PC-3 (cell line): ENCODE measurements around the gene ULK4. TPM values are rescaled to one million over a fixed set of nuclear protein-coding genes. Genes with fewer than 3 reads are reported as not detected.

Source experiments
- ATAC-seq: fragments of 200-7000 bp; cut with Tn5 transposase; 2 replicates; pipeline ENCODE4 v1.9.1; 2020; ENCODE audit warnings: mild to moderate bottlenecking, moderate library complexity
- BruUV-seq: library from RNA; stranded (reverse); fragments of 400-500 nt; replicated peaks from 2 replicates; lab custom pipeline; 2021; lab: Mats Ljungman, UMichigan
- CTCF ChIA-PET: fragments of 300-600 bp; sonication (Branson Sonifier 250); formaldehyde crosslinking; loops from one replicate; lab custom pipeline; 2022; ENCODE audit warnings: antibody characterized with exemption; lab: Charles Lee
- POLR2A ChIA-PET: fragments of 300-600 bp; sonication (Branson Sonifier 250); formaldehyde crosslinking; loops from one replicate; lab custom pipeline; 2022; ENCODE audit warnings: antibody characterized with exemption; ENCODE audit not compliant: unreplicated experiment; lab: Charles Lee
- DNase-seq: peaks from one replicate; pipeline ENCODE4 v3.0.0-alpha.2; 2015
- H2AFZ ChIP-seq: fragments of 300-600 bp; sonication (generic); 2 replicates; pipeline ENCODE4 v1.6.0; 2016; ENCODE audit warnings: antibody characterized with exemption, low read length
- H3F3A ChIP-seq: fragments of 300-600 bp; sonication (generic); one replicate; pipeline ENCODE4 v1.6.0; 2017; ENCODE audit warnings: antibody characterized with exemption, low read length, control low read depth, mild to moderate bottlenecking; ENCODE audit not compliant: unreplicated experiment
- H3K27ac ChIP-seq: fragments of 300-600 bp; sonication (generic); 2 replicates; pipeline ENCODE4 v1.5.1; 2016; ENCODE audit warnings: mild to moderate bottlenecking, low read length
- H3K27me3 ChIP-seq: fragments of 300-600 bp; sonication (generic); 2 replicates; pipeline ENCODE4 v1.6.1; 2016; ENCODE audit warnings: low read length, mixed read lengths
- H3K36me3 ChIP-seq: fragments of 300-600 bp; sonication (generic); 2 replicates; pipeline ENCODE4 v1.6.1; 2016; ENCODE audit warnings: low read depth, mixed run types, low read length, mixed read lengths
- H3K4me1 ChIP-seq: fragments of 300-600 bp; sonication (generic); 2 replicates; pipeline ENCODE4 v1.5.1; 2016; ENCODE audit warnings: low read length; ENCODE audit not compliant: insufficient read depth
- H3K4me2 ChIP-seq: fragments of 300-600 bp; sonication (generic); 2 replicates; pipeline ENCODE4 v1.6.0; 2016; ENCODE audit warnings: low read length
- H3K4me3 ChIP-seq: fragments of 300-600 bp; sonication (generic); 2 replicates; pipeline ENCODE4 v1.5.1; 2016; ENCODE audit warnings: mild to moderate bottlenecking, low read length, mixed read lengths
- H3K79me2 ChIP-seq: fragments of 300-600 bp; sonication (generic); 2 replicates; pipeline ENCODE4 v1.6.1; 2017; ENCODE audit warnings: low read length, mixed read lengths
- H3K9ac ChIP-seq: fragments of 300-600 bp; sonication (generic); 2 replicates; pipeline ENCODE4 v1.6.0; 2016; ENCODE audit warnings: mild to moderate bottlenecking, low read length
- H3K9me2 ChIP-seq: fragments of 300-600 bp; sonication (generic); replicated peaks from 2 replicates; pipeline ENCODE4 v1.6.1; 2016; ENCODE audit warnings: mixed run types, low read length, mixed read lengths
- H3K9me3 ChIP-seq: fragments of 300-600 bp; sonication (generic); 2 replicates; pipeline ENCODE4 v1.6.1; 2016; ENCODE audit warnings: low read length, mixed read lengths
- H4K20me1 ChIP-seq: fragments of 300-600 bp; sonication (generic); 2 replicates; pipeline ENCODE4 v1.6.1; 2016; ENCODE audit warnings: low read length, mixed read lengths
- CTCF ChIP-seq: fragments of 300-600 bp; sonication (generic); conservative IDR thresholded peaks from 2 replicates; pipeline ENCODE4 v1.5.1; 2017; ENCODE audit warnings: antibody characterized with exemption, low read depth, mild to moderate bottlenecking, low read length
- EZH2 ChIP-seq: fragments of 300-600 bp; sonication (generic); IDR thresholded peaks from one replicate; pipeline ENCODE4 v1.6.1; 2017; ENCODE audit warnings: antibody characterized with exemption, mild to moderate bottlenecking, low read length; ENCODE audit not compliant: unreplicated experiment
- EZH2phosphoT487 ChIP-seq: fragments of 300-600 bp; sonication (generic); IDR thresholded peaks from 2 replicates; pipeline ENCODE4 v1.6.1; 2018; ENCODE audit warnings: mild to moderate bottlenecking, antibody characterized with exemption, low read length, borderline replicate concordance
- intact Hi-C: fragments of 100-400 bp; cut with micrococcal nuclease; formaldehyde crosslinking; loops from 2 replicates; pipeline ENCODE4 v1.9.0; 2023
- total RNA-seq: library from RNA; depleted of rRNA; stranded (reverse); fragments of >200 nt; gene quantifications from 2 replicates; pipeline ENCODE4 v1.2.3, GENCODE V29; 2014

ULK4 gene
- total RNA-seq, 1 experiment from 2014 or later: 4.8 TPM

- H2AFZ ChIP-seq: no peak overlapping the region
- no peak overlapping the region for H3K9ac ChIP-seq
- peaks cover 19% of the 10 kb centered on the region for H3K4me1 ChIP-seq
- H3K4me3 ChIP-seq: no peak overlapping the region
- H3F3A ChIP-seq: no peaks in the 10 kb centered on the region
- no peaks in the 10 kb centered on the region for H4K20me1 ChIP-seq
- POLR2A ChIA-PET: no interaction called here
- H3K27ac ChIP-seq: no peak overlapping the region
- TF ChIP-seq EZH2: no peak
- TF ChIP-seq EZH2phosphoT487: no peak
- no peak for TF ChIP-seq CTCF
- intact Hi-C loops: loop anchor here (2.0 kb wide), 1 partner anchor 15 kb away; no protein-coding TSS in a partner anchor
- H3K9me2 ChIP-seq: no peaks in the 10 kb centered on the region
- no peaks in the 10 kb centered on the region for H3K9me3 ChIP-seq
- DNase-seq (peak; percentile 68), ATAC-seq (peak; percentile 77)
- H3K36me3 ChIP-seq: no peaks in the 10 kb centered on the region
- peak overlapping the region; percentile 17; the same call in 1 of the 2 replicates for H3K4me2 ChIP-seq
- H3K79me2 ChIP-seq: no peaks in the 10 kb centered on the region
- no peaks in the 10 kb centered on the region for H3K27me3 ChIP-seq
- CTCF ChIA-PET: no interaction called here
- no TSS peak for BruUV-seq
These were observed 660.4 kb downstream of the ULK4 start for GRCh38 chr3:41301548-41301947.

GRCh38 chr3:41299036-41299435 is 662.9 kb downstream of the ULK4 start:
- ATAC-seq (no peak), DNase-seq (no peak)
- intact Hi-C loops: no loop called here
- H2AFZ ChIP-seq: no peak overlapping the region
- H3K9me3 ChIP-seq: no peaks in the 10 kb centered on the region
- H3F3A ChIP-seq: no peaks in the 10 kb centered on the region
- no peak overlapping the region for H3K4me3 ChIP-seq
- H3K27me3 ChIP-seq: no peaks in the 10 kb centered on the region
- H3K79me2 ChIP-seq: no peaks in the 10 kb centered on the region
- H3K36me3 ChIP-seq: no peaks in the 10 kb centered on the region
- H3K27ac ChIP-seq: no peak overlapping the region
- BruUV-seq: no TSS peak
- POLR2A ChIA-PET: no interaction called here
- H3K9me2 ChIP-seq: no peaks in the 10 kb centered on the region
- H3K9ac ChIP-seq: no peak overlapping the region
- TF ChIP-seq CTCF (no peak), EZH2 (no peak)
- no peaks in the 10 kb centered on the region for H4K20me1 ChIP-seq
- H3K4me1 ChIP-seq: peaks cover 15% of the 10 kb centered on the region
- CTCF ChIA-PET: no interaction called here
- no peak overlapping the region for H3K4me2 ChIP-seq

DNA sequence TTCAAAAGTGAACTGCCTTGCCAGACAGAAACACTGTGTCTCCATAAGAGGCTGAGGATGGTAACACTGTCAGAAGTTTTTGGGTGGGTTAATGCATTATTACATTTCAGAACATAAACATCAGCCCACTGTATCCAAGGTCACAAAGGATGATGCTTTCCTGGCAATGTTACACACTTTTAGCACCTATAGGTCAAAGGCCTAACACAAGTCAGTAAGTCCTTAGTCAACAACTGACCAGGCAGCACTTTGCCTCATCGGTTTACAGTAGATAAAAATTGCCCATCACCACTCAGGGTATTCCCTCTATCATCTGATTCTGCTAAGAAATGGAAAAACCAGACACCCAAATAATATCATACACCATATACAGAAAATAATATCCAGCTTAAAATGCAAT is 664.2 kb downstream of the ULK4 start:
- no peaks in the 10 kb centered on the region for H3K9me2 ChIP-seq
- no peak overlapping the region for H2AFZ ChIP-seq
- BruUV-seq: no TSS peak
- H3F3A ChIP-seq: no peaks in the 10 kb centered on the region
- H3K9ac ChIP-seq: no peak overlapping the region
- ChIA-PET POLR2A (no interaction called here), CTCF (no interaction called here)
- ATAC-seq: no peak
- no peak for DNase-seq
- intact Hi-C loops: no loop called here
- H3K9me3 ChIP-seq: no peaks in the 10 kb centered on the region
- peaks cover 15% of the 10 kb centered on the region for H3K4me1 ChIP-seq
- H3K27ac ChIP-seq: no peak overlapping the region
- H3K4me3 ChIP-seq: no peak overlapping the region
- no peaks in the 10 kb centered on the region for H3K79me2 ChIP-seq
- no peaks in the 10 kb centered on the region for H4K20me1 ChIP-seq
- no peaks in the 10 kb centered on the region for H3K36me3 ChIP-seq
- no peaks in the 10 kb centered on the region for H3K27me3 ChIP-seq
- no peak overlapping the region for H3K4me2 ChIP-seq
- no peak for TF ChIP-seq EZH2phosphoT487
- no peak for TF ChIP-seq EZH2
- TF ChIP-seq CTCF: no peak
